Measurements from ENCODE around the gene PTPRD. TPM values are rescaled to one million over a fixed set of nuclear protein-coding genes. Genes with fewer than 3 reads are reported as not detected.

Gene PTPRD
- total and polyA plus RNA-seq, 9 of the 15 experiments (the other 6 are each of a cell fraction or from before 2014, with no cell fraction given): 0.11 TPM; not detected in 8

GRCh38 chr9:9091387-9091786 is 1521.4 kb downstream of the PTPRD start:
- no TSS peak for BruUV-seq (replicated peaks)
- in situ Hi-C loops (cut with MboI) (no loop called here), intact Hi-C loops (cut with micrococcal nuclease) (no loop called here)
- no peaks in the 10 kb centered on the region for H3K4me1 ChIP-seq (replicated peaks in 1 of 2; ENCODE audit: control insufficient read depth in 2 of 2, insufficient read depth in 2 of 2, low read length in 2 of 2)
- no peak for DNase-seq (ENCODE audit: extremely low read depth in 1 of 4, low spot score in 3 of 4)
- ChIA-PET POLR2A (no interaction called here), CTCF (ENCODE audit: low intra/inter-chr PET ratio) (no interaction called here)
- H3K9ac ChIP-seq (ENCODE audit: insufficient read depth in 1 of 2, low read depth in 2 of 2, low read length in 2 of 2): no peak overlapping the region
- no peak overlapping the region for H3K4me3 ChIP-seq
- TF ChIP-seq CAMTA2 (CRISPR knock-in tag; conservative IDR thresholded peaks at IDR 0.05): no peak
- TF ChIP-seq TAF7 (tag; IDR thresholded peaks at IDR 0.05): no peak
- no peak for TF ChIP-seq ZNF764 (CRISPR knock-in tag; IDR thresholded peaks at IDR 0.05; ENCODE audit: low read depth)
- no peaks in the 10 kb centered on the region for H3K36me3 ChIP-seq (ENCODE audit: control insufficient read depth, insufficient read depth, low read length)
- no peak overlapping the region for H2AFZ ChIP-seq (ENCODE audit: low read depth, low read length)
- H3K27ac ChIP-seq (ENCODE audit: extremely low read depth, low read depth, low read length): no peak overlapping the region
- no peak overlapping the region for H3K4me2 ChIP-seq (ENCODE audit: insufficient read depth, low read length)
- no peaks in the 10 kb centered on the region for H3K79me2 ChIP-seq (ENCODE audit: control insufficient read depth, insufficient read depth, low read length)
- FAIRE-seq: no peak
- no peak for ATAC-seq
- no peaks in the 10 kb centered on the region for H3K9me3 ChIP-seq (replicated peaks; ENCODE audit: control insufficient read depth, insufficient read depth, low read depth, low read length)
- H3K9me1 ChIP-seq (ENCODE audit: control insufficient read depth, insufficient read depth, low read length): no peaks in the 10 kb centered on the region
- no peaks in the 10 kb centered on the region for H4K20me1 ChIP-seq (replicated peaks; ENCODE audit: control insufficient read depth, insufficient read depth, low read length)
- H3K27me3 ChIP-seq (ENCODE audit: control insufficient read depth in 2 of 2, insufficient read depth in 2 of 2, low read length in 2 of 2): no peaks in the 10 kb centered on the region

- no peaks in the 10 kb centered on the region for H3K36me3 ChIP-seq (ENCODE audit: control insufficient read depth, insufficient read depth, low read length)
- BruUV-seq (replicated peaks): no TSS peak
- no peak for ATAC-seq
- no peaks in the 10 kb centered on the region for H3K4me1 ChIP-seq (replicated peaks in 1 of 2; ENCODE audit: control insufficient read depth in 2 of 2, insufficient read depth in 2 of 2, low read length in 2 of 2)
- H3K9me3 ChIP-seq (replicated peaks; ENCODE audit: control insufficient read depth, insufficient read depth, low read depth, low read length): no peaks in the 10 kb centered on the region
- no peaks in the 10 kb centered on the region for H3K79me2 ChIP-seq (ENCODE audit: control insufficient read depth, insufficient read depth, low read length)
- FAIRE-seq: no peak
- DNase-seq (ENCODE audit: extremely low read depth in 1 of 4, low spot score in 3 of 4): no peak
- no peaks in the 10 kb centered on the region for H3K27me3 ChIP-seq (ENCODE audit: control insufficient read depth in 2 of 2, insufficient read depth in 2 of 2, low read length in 2 of 2)
- POLR2A ChIA-PET: no interaction called here
- no peak overlapping the region for H3K4me3 ChIP-seq
- no peaks in the 10 kb centered on the region for H4K20me1 ChIP-seq (replicated peaks; ENCODE audit: control insufficient read depth, insufficient read depth, low read length)
- intact Hi-C loops (cut with micrococcal nuclease) (no loop called here), in situ Hi-C loops (cut with MboI) (no loop called here)
- no peak for TF ChIP-seq GATAD2B (IDR thresholded peaks at IDR 0.05; ENCODE audit: borderline replicate concordance)
- TF ChIP-seq MIER1 (IDR thresholded peaks at IDR 0.05; ENCODE audit: low read depth): no peak
- H3K4me2 ChIP-seq (ENCODE audit: insufficient read depth, low read length): no peak overlapping the region
- H3K27ac ChIP-seq (ENCODE audit: extremely low read depth, low read depth, low read length): no peak overlapping the region
- H2AFZ ChIP-seq (ENCODE audit: low read depth, low read length): no peak overlapping the region
- no peak overlapping the region for H3K9ac ChIP-seq (ENCODE audit: insufficient read depth in 1 of 2, low read depth in 2 of 2, low read length in 2 of 2)
- CTCF ChIA-PET (ENCODE audit: low intra/inter-chr PET ratio): no interaction called here
- whole genome bisulfite sequencing (ENCODE audit: insufficient coverage, low coverage, missing lambda C conversion rate): 10% methylated on average over 2 of the region's 2 CpGs
- H3K9me1 ChIP-seq (ENCODE audit: control insufficient read depth, insufficient read depth, low read length): no peaks in the 10 kb centered on the region
These were observed 1533.3 kb downstream of the PTPRD start for GRCh38 chr9:9079473-9079872.
